OCI-LY3 (cell line): ENCODE data around the gene HMX1.

Source experiments
- CTCF ChIP-seq: fragments of 200-600, 300-600 bp; sonication (generic); IDR thresholded peaks from 2 replicates; pipeline ENCODE4 v1.5.1; 2014; ENCODE audit warnings: antibody characterized with exemption, low read length, low read depth
- EZH2phosphoT487 ChIP-seq: fragments of 200-600 bp; shearing (Covaris generic); IDR thresholded peaks from 2 replicates; pipeline ENCODE4 v1.6.1; 2018; ENCODE audit warnings: antibody characterized with exemption, mixed run types, low read depth

DNA sequence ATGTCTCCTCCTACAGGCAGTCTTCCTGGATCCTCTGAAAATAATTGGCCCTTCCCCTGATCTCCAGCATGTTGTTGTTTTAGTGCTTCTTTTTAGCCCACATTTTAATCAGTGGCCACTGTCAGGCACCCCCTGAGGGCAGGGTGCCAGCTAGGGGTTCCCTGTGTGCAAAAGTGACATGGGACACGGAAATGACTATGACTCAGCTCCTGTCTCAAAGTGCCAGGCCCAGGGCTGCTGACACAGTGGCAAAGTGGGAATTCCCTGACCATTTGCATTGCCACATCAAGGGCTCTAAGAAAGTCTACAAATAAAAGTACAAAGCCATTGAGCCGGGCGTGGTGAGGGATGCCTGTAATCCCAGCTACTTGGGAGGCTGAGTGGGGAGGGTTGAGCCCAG, 24.8 kb downstream of the HMX1 start:
- TF ChIP-seq CTCF (no peak), EZH2phosphoT487 (no peak)
